Activated CD8-positive, alpha-beta memory T cell treated with anti-CD3 and anti-CD28 coated beads, Interleukin-2, amount 50 U/mL, for 48 hours (primary cell): ENCODE results near the gene MAPK14.
"Not testable (repeated sequence)": the region's sequence is repeated elsewhere in the genome, so short reads cannot be mapped to it uniquely, and the experiment has no call there.

Experiments used
- DNase-seq: peaks from one replicate; pipeline ENCODE4 v3.0.0-alpha.2; 2020

The MAPK14 gene

GRCh38 chr6:36109092-36109491, 81.5 kb downstream of the MAPK14 start:
- no peak for DNase-seq

GRCh38 chr6:36110050-36110449, 82.4 kb downstream of the MAPK14 start:
- DNase-seq: no peak

- DNase-seq: no peak
Observed at GRCh38 chr6:36110863-36111262, 83.3 kb downstream of the MAPK14 start.

- DNase-seq: no peak
Observed at GRCh38 chr6:36111526-36111925, 83.9 kb downstream of the MAPK14 start.

- DNase-seq: no peak
Observed at GRCh38 chr6:36113049-36113448, 85.4 kb downstream of the MAPK14 start.

- DNase-seq: no peak
Observed at GRCh38 chr6:36113703-36114102, 86.1 kb downstream of the MAPK14 start.

GRCh38 chr6:36114798-36115408, 87.3 kb downstream of the MAPK14 start:
- DNase-seq: no peak

- DNase-seq: no peak
Observed at GRCh38 chr6:36115412-36115811, 87.8 kb downstream of the MAPK14 start.

- no peak for DNase-seq
Observed at GRCh38 chr6:36116066-36116864, 88.7 kb downstream of the MAPK14 start.

- no peak for DNase-seq
Observed at GRCh38 chr6:36116943-36117342, 89.3 kb downstream of the MAPK14 start.

- no peak for DNase-seq
Observed at GRCh38 chr6:36117658-36118549, 90.3 kb downstream of the MAPK14 start.

- no peak for DNase-seq
Observed at GRCh38 chr6:36118550-36119107, 91.0 kb downstream of the MAPK14 start.

- DNase-seq: no peak
Observed at GRCh38 chr6:36119209-36119608, 91.6 kb downstream of the MAPK14 start.

- no peak for DNase-seq
Observed at GRCh38 chr6:36120018-36120417, 92.4 kb downstream of the MAPK14 start.

- DNase-seq: no peak
Observed at GRCh38 chr6:36120539-36120938, 92.9 kb downstream of the MAPK14 start.

GRCh38 chr6:36120979-36121786, 93.6 kb downstream of the MAPK14 start:
- DNase-seq: peak; percentile 78

GRCh38 chr6:36121787-36122494, 94.3 kb downstream of the MAPK14 start:
- DNase-seq: no peak

- no peak for DNase-seq
Observed at GRCh38 chr6:36122495-36123269, 95.1 kb downstream of the MAPK14 start.

GRCh38 chr6:36123270-36124139, 95.9 kb downstream of the MAPK14 start:
- DNase-seq: peak; percentile 92

GRCh38 chr6:36124346-36124745, 96.7 kb downstream of the MAPK14 start:
- DNase-seq: not testable (repeated sequence)
